ENCODE results near the gene SELENOK. TPM values are rescaled to one million over a fixed set of nuclear protein-coding genes. Genes with fewer than 3 reads are reported as not detected.

SELENOK gene
- total and polyA plus RNA-seq, 2 of the 13 experiments (the other 11 are each of a cell fraction or from before 2014, with no cell fraction given), result 67.0 to 81.0 TPM

DNA sequence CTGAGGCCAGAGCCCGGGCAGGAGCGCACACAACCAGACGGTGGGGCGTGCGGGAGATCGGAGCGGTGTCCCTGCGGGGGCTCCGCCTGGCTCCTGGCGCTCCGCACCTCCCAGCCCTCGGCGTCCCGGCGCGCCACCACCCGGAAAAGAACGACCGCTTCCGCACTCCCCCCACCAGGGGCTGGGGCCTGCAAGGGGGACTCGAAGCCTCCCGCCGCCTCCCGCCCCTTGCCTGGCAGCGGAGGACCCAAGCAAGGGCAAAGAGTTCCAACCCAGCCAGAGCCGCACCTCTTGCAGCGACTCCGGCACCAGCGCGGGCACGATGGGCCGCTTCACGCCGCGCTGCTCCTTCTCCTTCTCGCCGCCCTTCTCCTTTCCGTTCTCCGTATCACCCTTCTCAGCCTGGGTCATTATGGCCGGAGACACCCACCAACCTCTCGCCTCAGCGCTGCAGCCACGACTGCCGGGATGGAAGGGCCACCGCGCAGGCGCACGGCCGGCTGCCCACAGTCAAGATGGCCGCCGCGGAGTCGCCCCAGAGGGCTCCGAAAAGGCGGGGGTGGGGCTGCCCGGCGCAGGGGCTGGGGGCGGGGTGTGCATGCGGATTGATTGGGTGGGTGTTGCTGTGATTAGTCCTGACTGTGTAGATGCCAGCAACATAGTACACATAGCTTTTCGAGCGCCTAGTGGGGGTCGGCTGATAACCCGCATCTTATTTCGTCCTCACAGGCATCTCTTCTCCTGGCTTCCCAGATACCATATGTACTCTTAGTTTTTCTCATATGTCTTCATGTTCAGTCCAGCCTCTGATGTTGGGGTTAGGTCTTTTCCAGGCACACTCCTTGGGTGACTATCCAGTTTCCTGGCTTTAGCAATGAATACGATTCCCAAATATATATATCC is 9.7 kb downstream of the SELENOK start, which contains the start of gene ACTR8 (continued):
- TF ChIP-seq, protein P1, sequence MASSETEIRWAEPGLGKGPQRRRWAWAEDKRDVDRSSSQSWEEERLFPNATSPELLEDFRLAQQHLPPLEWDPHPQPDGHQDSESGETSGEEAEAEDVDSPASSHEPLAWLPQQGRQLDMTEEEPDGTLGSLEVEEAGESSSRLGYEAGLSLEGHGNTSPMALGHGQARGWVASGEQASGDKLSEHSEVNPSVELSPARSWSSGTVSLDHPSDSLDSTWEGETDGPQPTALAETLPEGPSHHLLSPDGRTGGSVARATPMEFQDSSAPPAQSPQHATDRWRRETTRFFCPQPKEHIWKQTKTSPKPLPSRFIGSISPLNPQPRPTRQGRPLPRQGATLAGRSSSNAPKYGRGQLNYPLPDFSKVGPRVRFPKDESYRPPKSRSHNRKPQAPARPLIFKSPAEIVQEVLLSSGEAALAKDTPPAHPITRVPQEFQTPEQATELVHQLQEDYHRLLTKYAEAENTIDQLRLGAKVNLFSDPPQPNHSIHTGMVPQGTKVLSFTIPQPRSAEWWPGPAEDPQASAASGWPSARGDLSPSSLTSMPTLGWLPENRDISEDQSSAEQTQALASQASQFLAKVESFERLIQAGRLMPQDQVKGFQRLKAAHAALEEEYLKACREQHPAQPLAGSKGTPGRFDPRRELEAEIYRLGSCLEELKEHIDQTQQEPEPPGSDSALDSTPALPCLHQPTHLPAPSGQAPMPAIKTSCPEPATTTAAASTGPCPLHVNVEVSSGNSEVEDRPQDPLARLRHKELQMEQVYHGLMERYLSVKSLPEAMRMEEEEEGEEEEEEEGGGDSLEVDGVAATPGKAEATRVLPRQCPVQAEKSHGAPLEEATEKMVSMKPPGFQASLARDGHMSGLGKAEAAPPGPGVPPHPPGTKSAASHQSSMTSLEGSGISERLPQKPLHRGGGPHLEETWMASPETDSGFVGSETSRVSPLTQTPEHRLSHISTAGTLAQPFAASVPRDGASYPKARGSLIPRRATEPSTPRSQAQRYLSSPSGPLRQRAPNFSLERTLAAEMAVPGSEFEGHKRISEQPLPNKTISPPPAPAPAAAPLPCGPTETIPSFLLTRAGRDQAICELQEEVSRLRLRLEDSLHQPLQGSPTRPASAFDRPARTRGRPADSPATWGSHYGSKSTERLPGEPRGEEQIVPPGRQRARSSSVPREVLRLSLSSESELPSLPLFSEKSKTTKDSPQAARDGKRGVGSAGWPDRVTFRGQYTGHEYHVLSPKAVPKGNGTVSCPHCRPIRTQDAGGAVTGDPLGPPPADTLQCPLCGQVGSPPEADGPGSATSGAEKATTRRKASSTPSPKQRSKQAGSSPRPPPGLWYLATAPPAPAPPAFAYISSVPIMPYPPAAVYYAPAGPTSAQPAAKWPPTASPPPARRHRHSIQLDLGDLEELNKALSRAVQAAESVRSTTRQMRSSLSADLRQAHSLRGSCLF (CRISPR knock-in tag; IDR thresholded peaks at IDR 0.05; ENCODE audit: borderline replicate concordance), result no peak
- TF ChIP-seq PCBP1 (IDR thresholded peaks at IDR 0.05; ENCODE audit: borderline replicate concordance, low read depth, low read length), result peak; percentile 63; the same call in 1 of the 2 replicates
- TF ChIP-seq ZNF121 (CRISPR knock-in tag; IDR thresholded peaks at IDR 0.05), result peak; percentile 26; the same call in 1 of the 2 replicates
- no peak for TF ChIP-seq ZNF326 (CRISPR knock-in tag; IDR thresholded peaks at IDR 0.05; ENCODE audit: borderline replicate concordance)
- no peak for TF ChIP-seq KDM1A (CRISPR knock-in tag; IDR thresholded peaks at IDR 0.05)
- TF ChIP-seq PHF20 (CRISPR knock-in tag; IDR thresholded peaks at IDR 0.05), result peak; percentile 82
- TF ChIP-seq RAD51 (IDR thresholded peaks at IDR 0.05; ENCODE audit: borderline replicate concordance), result no peak
- TF ChIP-seq ZNF670 (CRISPR knock-in tag; IDR thresholded peaks at IDR 0.05; ENCODE audit: borderline replicate concordance), result peak; percentile 87
- peak; percentile 99 for TF ChIP-seq TAF1 (CRISPR knock-in tag; IDR thresholded peaks at IDR 0.05)
- peak; percentile 91 for TF ChIP-seq SAP130 (CRISPR knock-in tag; IDR thresholded peaks at IDR 0.05; ENCODE audit: low read depth)
- TF ChIP-seq, protein P2, sequence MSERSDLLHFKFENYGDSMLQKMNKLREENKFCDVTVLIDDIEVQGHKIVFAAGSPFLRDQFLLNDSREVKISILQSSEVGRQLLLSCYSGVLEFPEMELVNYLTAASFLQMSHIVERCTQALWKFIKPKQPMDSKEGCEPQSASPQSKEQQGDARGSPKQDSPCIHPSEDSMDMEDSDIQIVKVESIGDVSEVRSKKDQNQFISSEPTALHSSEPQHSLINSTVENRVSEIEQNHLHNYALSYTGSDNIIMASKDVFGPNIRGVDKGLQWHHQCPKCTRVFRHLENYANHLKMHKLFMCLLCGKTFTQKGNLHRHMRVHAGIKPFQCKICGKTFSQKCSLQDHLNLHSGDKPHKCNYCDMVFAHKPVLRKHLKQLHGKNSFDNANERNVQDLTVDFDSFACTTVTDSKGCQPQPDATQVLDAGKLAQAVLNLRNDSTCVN (CRISPR knock-in tag; IDR thresholded peaks at IDR 0.05; ENCODE audit: borderline replicate concordance), result peak; percentile 68; the same call in 1 of the 2 replicates
- TF ChIP-seq IRX3 (CRISPR knock-in tag; IDR thresholded peaks at IDR 0.05; ENCODE audit: borderline replicate concordance, low read depth), result peak; percentile 83; the same call in 1 of the 2 replicates
- peak; percentile 62 for TF ChIP-seq JARID2 (CRISPR knock-in tag; IDR thresholded peaks at IDR 0.05; ENCODE audit: insufficient replicate concordance)
- TF ChIP-seq, protein P3, sequence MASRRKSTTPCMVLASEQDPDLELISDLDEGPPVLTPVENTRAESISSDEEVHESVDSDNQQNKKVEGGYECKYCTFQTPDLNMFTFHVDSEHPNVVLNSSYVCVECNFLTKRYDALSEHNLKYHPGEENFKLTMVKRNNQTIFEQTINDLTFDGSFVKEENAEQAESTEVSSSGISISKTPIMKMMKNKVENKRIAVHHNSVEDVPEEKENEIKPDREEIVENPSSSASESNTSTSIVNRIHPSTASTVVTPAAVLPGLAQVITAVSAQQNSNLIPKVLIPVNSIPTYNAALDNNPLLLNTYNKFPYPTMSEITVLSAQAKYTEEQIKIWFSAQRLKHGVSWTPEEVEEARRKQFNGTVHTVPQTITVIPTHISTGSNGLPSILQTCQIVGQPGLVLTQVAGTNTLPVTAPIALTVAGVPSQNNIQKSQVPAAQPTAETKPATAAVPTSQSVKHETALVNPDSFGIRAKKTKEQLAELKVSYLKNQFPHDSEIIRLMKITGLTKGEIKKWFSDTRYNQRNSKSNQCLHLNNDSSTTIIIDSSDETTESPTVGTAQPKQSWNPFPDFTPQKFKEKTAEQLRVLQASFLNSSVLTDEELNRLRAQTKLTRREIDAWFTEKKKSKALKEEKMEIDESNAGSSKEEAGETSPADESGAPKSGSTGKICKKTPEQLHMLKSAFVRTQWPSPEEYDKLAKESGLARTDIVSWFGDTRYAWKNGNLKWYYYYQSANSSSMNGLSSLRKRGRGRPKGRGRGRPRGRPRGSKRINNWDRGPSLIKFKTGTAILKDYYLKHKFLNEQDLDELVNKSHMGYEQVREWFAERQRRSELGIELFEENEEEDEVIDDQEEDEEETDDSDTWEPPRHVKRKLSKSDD (CRISPR knock-in tag; IDR thresholded peaks at IDR 0.05; ENCODE audit: low read depth), result no peak; the same call in 1 of the 2 replicates
- peak; percentile 58; the same call in 1 of the 2 replicates for TF ChIP-seq ZNF766 (CRISPR knock-in tag; IDR thresholded peaks at IDR 0.05; ENCODE audit: borderline replicate concordance)
- no peak for TF ChIP-seq SOX13 (IDR thresholded peaks at IDR 0.05)
- TF ChIP-seq SOX13 (CRISPR knock-in tag; conservative IDR thresholded peaks at IDR 0.05 in 1 of 2, IDR thresholded peaks at IDR 0.05 in 1 of 2), result peak in 1 of 2 experiments; percentile 24; a peak in 1 of 4 replicates
- 0 out of 2 replicates have a peak, but pooled peaks have one; percentile 75 for TF ChIP-seq ZNF569 (CRISPR knock-in tag; IDR thresholded peaks at IDR 0.05; ENCODE audit: borderline replicate concordance)
